ENCODE measurements around the gene PEX14.

GRCh38 chr1:10662824-10663677, 188.3 kb downstream of the PEX14 start:
- TF ChIP-seq CTCF (IDR thresholded peaks at IDR 0.05; ENCODE audit: insufficient read depth, low read length, poor library complexity, severe bottlenecking) (no peak), EZH2phosphoT487 (conservative IDR thresholded peaks at IDR 0.05; ENCODE audit: low read length) (no peak)
